AG04450 (cell line): ENCODE results near the gene GABBR2. TPM values are rescaled to one million over a fixed set of nuclear protein-coding genes. Genes with fewer than 3 reads are reported as not detected.

Source experiments
- CTCF ChIA-PET: fragments of 300-600, 350-600 bp; formaldehyde crosslinking; extraction: SDS; loops from one replicate; lab custom pipeline; 2022; ENCODE audit warnings: antibody characterized with exemption, inconsistent platforms; lab: Charles Lee
- POLR2A ChIA-PET: fragments of 350-600 bp; formaldehyde crosslinking; extraction: SDS; loops from one replicate; lab custom pipeline; 2021; ENCODE audit warnings: antibody characterized with exemption, inconsistent platforms; lab: Yijun Ruan, JAX
- DNase-seq: peaks from one replicate; pipeline ENCODE4 v3.0.0-alpha.2; 2011; ENCODE audit warnings: low read depth, low spot score
- H3K27ac ChIP-seq: one replicate; pipeline ENCODE4 v1.5.1; 2012; ENCODE audit warnings: low read depth, low read length, control low read depth
- H3K27me3 ChIP-seq: one replicate; pipeline ENCODE4 v1.6.0; 2012; ENCODE audit warnings: low read length; ENCODE audit not compliant: control insufficient read depth, insufficient read depth
- H3K4me3 ChIP-seq: 2 replicates; pipeline ENCODE4 v1.5.1; 2011; ENCODE audit warnings: mild to moderate bottlenecking, low read depth, low read length, control low read depth
- H3K9me3 ChIP-seq: 2 replicates; pipeline ENCODE4 v1.5.1; 2012; ENCODE audit warnings: low read length; ENCODE audit not compliant: control insufficient read depth, insufficient read depth
- polyA plus RNA-seq: library from polyadenylated mRNA; depleted of rRNA; stranded (reverse); fragments of >200 nt; gene quantifications from 2 replicates; pipeline ENCODE4 v1.2.3, GENCODE V29; 2011
- TF ChIP-seq, protein P1 (sequence below): IDR thresholded peaks from 2 replicates; pipeline ENCODE4 v1.5.1; 2011; ENCODE audit warnings: low read depth, low read length, control low read depth, inconsistent platforms

GABBR2 gene
- polyA plus RNA-seq, 1 experiment: 2.4 TPM

DNA sequence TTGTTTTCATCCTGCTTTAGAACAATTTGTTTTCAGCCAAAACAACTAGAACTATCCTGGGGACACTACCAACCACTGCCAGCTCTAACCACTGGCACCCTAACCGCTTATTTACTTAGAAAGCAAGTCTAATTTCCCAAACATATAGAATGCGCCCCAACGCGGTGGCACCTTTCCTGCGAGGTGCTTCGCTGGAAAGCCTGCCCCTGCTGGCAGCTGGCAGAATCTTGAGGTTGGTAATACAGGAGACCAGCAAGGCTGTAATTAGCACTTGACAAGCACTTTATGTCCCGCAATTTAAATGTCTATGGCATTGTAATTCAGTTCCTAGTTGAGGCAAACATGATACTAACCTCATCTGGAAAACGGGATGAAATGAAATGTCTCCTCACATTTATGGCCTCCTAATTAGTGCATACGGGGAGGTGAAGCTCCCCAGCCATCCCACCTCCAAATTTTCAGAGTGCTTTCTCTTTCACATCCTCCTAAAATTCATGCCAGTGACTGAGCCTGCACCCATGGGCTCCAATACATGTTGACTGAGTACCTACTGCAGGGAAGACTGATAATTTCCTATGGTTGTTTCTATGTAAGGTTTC is 30.4 kb downstream of the GABBR2 start:
- H3K4me3 ChIP-seq: no peak overlapping the region
- TF ChIP-seq, protein P1, sequence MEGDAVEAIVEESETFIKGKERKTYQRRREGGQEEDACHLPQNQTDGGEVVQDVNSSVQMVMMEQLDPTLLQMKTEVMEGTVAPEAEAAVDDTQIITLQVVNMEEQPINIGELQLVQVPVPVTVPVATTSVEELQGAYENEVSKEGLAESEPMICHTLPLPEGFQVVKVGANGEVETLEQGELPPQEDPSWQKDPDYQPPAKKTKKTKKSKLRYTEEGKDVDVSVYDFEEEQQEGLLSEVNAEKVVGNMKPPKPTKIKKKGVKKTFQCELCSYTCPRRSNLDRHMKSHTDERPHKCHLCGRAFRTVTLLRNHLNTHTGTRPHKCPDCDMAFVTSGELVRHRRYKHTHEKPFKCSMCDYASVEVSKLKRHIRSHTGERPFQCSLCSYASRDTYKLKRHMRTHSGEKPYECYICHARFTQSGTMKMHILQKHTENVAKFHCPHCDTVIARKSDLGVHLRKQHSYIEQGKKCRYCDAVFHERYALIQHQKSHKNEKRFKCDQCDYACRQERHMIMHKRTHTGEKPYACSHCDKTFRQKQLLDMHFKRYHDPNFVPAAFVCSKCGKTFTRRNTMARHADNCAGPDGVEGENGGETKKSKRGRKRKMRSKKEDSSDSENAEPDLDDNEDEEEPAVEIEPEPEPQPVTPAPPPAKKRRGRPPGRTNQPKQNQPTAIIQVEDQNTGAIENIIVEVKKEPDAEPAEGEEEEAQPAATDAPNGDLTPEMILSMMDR: peak; percentile 59
- ChIA-PET CTCF (interaction anchor here (1.1 to 1.2 kb wide), 2 partner anchors 9 to 18 kb away, joined by 3 to 4 read pairs; no protein-coding TSS in a partner anchor), POLR2A (no interaction called here)
- H3K27ac ChIP-seq: no peak overlapping the region
- H3K27me3 ChIP-seq: peaks cover 20% of the 10 kb centered on the region
- 0 out of 2 replicates have a peak, but pooled peaks cover 4% of the 10 kb centered on the region for H3K9me3 ChIP-seq
- DNase-seq: no peak

DNA sequence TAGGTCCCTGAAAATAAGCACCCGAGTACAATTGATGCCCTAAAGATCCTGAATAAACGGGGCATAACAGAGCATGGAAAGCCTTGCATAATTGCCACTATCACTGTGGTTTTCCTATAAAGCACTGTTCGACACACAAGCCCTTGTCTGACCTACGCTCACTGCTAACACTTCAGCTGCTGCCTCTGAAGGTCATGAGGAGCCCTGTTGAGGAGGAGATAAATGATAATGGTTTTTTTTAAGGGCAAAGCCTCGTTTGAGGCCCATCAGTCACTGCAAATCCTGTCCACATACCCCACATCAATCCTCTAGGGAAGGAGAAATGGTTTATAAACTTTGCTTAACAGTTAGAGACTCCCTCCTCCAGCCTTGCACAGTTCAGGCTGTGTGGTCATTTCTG is 35.1 kb downstream of the GABBR2 start:
- CTCF ChIA-PET: no interaction called here
- DNase-seq: no peak
- POLR2A ChIA-PET: no interaction called here

DNA sequence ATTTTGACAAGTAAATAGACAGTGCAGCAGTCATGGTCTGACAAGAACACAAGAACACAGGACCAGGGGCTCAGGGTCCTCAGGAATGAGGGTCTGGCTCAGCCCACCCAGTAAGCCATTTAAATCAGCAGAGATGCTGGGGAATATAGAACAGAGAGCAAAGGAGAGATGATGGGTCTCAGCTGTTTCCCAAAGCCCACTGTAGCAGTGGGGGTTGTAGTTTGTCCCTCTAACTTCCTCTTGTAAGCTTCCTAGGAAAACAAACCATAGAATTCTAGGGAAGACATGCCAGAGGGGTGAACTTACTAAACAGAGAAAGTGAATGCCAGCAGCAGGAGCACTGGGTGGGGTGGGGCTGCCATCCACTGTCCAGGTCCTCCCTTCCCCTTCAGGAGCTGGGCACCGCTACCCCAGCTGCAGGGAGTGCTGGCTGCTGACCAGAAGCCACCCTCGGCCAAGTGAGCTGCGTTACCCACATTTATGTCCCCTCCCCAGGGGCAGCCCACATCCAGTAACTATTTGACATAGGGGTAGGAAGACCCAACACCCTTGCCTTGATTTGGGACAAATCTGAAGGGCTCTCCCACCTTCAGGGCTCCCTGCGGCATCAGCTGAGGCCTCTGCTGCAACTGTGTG is 41.6 kb downstream of the GABBR2 start:
- no peak for DNase-seq
- Histone ChIP-seq H3K27ac (no peak overlapping the region), H3K4me3 (no peak overlapping the region), H3K9me3 (no peaks in the 10 kb centered on the region; the same call in 1 of the 2 replicates), H3K27me3 (peaks cover 29% of the 10 kb centered on the region)
- ChIA-PET CTCF (interaction anchor here (1.0 to 1.2 kb wide), 3 partner anchors 31 to 109 kb away, joined by 3 to 4 read pairs (median 3); no protein-coding TSS in a partner anchor), POLR2A (no interaction called here)
- TF ChIP-seq, protein P1: no peak

More for the DNA sequence above, 35.1 kb downstream of the GABBR2 start:
- Histone ChIP-seq H3K9me3 (peaks cover 4% of the 10 kb centered on the region; the same call in 1 of the 2 replicates), H3K27ac (no peak overlapping the region), H3K27me3 (peaks cover 25% of the 10 kb centered on the region), H3K4me3 (no peak overlapping the region)
- TF ChIP-seq, protein P1: no peak

DNA sequence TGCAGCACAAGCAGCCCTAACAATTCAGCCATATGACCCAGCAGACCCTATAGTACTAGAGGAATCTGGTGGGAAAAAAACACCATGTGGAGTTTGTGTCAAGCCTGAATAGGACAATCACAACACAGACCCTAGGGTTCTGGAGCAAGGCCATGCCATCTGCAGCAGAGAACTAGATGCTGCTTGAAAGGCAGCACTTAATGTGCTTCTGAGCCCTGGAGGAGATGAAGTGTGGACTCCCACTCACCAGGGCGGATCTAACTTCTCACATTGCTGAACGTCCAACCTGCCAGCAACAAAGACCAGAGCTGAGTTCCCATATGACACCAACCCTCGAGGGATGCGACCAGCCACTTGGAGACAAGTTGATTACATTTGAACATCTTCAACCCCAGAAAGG is 43.2 kb downstream of the GABBR2 start:
- Histone ChIP-seq H3K27me3 (peaks cover 26% of the 10 kb centered on the region), H3K9me3 (no peaks in the 10 kb centered on the region; the same call in 1 of the 2 replicates), H3K4me3 (no peak overlapping the region), H3K27ac (no peak overlapping the region)
- ChIA-PET CTCF (interaction anchor here (0.8 kb wide), 1 partner anchor 350 kb away, joined by 3 read pairs; no protein-coding TSS in a partner anchor), POLR2A (no interaction called here)
- DNase-seq: no peak
- TF ChIP-seq, protein P1: no peak

DNA sequence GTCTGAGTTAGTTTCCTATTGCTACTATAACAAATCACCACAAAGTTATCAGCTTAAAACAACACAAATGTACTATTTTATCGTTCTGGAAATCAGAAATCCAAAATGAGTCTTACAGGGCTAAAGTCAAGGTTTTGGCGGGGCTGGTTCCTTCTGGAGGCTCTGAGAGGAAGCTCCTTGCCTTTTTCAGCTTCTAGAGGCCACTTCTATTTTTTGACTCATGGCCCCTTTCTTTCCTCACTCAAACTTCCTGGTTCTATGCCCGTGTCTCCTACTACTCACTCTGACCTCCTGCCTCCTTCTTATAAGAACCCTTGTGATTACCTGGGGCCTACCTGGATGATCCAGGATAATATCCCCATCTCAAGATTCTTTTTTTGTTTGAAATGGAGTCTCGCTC is 48.2 kb downstream of the GABBR2 start:
- H3K4me3 ChIP-seq: no peak overlapping the region
- TF ChIP-seq, protein P1: no peak
- peaks cover 6% of the 10 kb centered on the region for H3K27me3 ChIP-seq
- no peak for DNase-seq
- no peaks in the 10 kb centered on the region for H3K9me3 ChIP-seq
- ChIA-PET CTCF (interaction anchor here (1.3 kb wide), 1 partner anchor 17 kb away, joined by 3 read pairs; no protein-coding TSS in a partner anchor), POLR2A (no interaction called here)
- H3K27ac ChIP-seq: no peak overlapping the region
